Astrocyte of the hippocampus (primary cell): ENCODE results near the gene SH2D3C.
A peak's percentile ranks its signal among the peaks of the same experiment; 100 is the strongest.

ENCODE experiments used
- DNase-seq: peaks from one replicate; pipeline ENCODE4 v3.0.0; 2011; ENCODE audit warnings: low read depth, low spot score

The SH2D3C gene

DNA sequence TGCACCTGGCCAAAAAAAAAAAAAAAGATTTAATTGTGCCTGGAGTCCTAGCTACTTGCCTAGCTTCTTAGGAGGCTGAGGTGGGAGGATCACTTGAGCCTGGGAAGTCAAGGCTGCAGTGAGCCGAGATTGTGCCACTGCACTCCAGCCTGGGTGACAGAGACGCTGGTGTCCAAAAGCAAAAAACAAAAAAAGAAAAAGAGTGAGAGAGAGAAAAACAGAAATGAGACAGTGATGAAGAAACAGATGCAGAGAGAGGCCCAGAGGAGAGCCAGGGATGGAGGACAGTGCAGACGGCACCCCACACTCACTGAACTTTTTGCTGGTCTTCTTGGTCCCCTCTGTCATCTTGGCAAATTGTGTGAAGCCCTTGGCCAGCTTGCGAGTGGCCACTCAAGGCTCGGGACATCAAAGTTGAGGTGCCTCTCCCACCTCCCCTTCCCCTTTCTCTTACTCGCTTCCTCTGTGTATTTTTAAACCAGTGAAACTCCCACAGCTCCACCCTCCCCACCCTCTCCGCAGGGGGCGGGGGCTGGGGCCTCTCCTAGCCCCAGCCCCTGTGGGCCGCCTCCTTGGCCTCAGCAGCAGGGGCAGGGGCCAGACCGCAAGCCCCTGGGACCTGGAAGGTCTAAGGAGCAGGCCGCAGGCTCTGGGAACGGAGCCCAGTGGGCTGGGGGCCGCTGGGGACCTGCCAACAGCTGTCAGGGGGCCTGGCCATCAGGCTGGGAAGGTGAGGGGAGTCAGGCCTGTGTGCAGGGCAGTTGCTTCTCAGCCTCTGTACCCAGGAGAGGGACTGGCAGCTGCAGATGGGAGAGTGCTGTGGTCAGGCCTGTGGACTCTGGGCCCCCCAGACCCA, at the start of gene SH2D3C:
Gene SH2D3C (minus strand): TSS at position 387 of the 856 bp plus-strand sequence. CDS start 39 bp downstream, at position 348.
- DNase-seq: no peak

- DNase-seq: no peak
These were observed 47.9 kb upstream of the SH2D3C start for GRCh38 chr9:127826253-127826913.

GRCh38 chr9:127825319-127826051, 47.0 kb upstream of the SH2D3C start:
- DNase-seq: peak; percentile 49

GRCh38 chr9:127822108-127822507, 43.6 kb upstream of the SH2D3C start:
- DNase-seq: no peak

- DNase-seq: no peak
These were observed 40.1 kb upstream of the SH2D3C start for GRCh38 chr9:127818574-127818973.

DNA sequence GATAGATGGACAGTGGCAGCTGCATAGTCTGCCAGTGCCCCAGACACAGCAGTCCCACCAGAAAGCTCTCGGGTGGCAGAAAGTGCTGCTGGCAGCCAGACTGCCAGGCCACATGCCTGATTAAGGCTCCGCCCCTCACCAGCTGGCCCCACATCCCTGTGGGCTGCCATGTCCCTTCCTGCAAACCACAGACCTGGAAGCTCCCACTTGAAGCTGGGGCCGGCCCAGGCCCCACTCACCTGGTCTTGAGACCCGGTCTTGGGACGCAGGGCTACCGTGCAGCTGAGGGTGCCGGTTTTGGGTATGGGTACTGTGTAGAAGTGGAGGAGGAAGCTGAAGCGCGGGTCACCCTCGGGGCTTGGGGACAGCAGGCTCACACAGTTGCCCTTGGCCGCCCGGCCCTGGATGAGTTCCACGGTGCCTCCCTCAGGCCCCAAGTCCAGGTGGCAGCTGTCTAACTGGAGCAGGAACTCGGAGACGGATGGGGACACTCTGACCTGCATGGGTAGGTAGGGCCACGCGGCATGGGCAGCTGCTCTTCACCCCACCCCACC, 39.5 kb upstream of the SH2D3C start:
- DNase-seq: no peak

DNA sequence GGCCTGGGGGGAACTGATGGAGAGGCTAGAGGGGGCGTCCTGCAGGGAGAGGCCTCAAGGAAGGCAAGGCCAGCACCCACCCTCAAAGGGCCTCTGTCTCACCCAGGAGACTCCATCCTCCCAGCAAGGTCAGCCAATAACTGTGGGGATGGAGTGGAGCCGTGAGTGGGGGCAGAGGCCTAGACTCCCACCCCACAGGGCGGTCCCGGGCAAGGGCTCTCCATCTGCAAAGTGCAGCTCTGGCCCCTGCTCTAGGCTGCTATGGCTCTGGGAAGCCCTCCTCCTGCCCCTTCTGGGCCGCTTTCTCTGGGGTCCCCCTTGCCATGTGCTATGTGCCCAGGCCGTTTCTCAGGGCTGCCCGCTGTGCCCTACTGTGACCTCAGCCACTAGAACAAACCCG, 38.3 kb upstream of the SH2D3C start:
- DNase-seq: no peak

GRCh38 chr9:127816362-127816725, 37.9 kb upstream of the SH2D3C start:
- DNase-seq: no peak

GRCh38 chr9:127815512-127816361, 37.3 kb upstream of the SH2D3C start:
- no peak for DNase-seq

- DNase-seq: no peak
These were observed 36.4 kb upstream of the SH2D3C start for GRCh38 chr9:127814619-127815511.

DNA sequence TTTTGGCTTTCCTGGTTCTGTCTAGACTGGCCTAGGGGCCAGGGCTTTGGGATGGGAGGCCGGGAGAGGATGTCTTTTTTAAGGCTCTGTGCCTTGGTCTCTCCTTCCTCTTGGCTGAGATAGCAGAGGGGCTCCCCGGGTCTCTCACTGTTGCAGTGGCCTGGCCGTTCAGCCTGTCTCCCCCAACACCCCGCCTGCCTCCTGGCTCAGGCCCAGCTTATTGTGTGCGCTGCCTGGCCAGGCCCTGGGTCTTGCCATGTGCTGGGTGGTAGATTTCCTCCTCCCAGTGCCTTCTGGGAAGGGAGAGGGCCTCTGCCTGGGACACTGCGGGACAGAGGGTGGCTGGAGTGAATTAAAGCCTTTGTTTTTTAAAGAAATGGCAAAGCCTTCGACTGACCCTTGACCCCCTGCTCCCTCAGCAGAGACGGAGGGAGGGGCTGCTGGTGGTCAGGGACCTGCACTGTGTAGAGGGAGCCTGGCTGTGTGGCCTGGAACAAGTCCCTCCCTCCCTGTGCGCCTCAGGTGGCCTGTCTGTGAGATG, 35.3 kb upstream of the SH2D3C start:
- no peak for DNase-seq

GRCh38 chr9:127812936-127813675, 34.6 kb upstream of the SH2D3C start:
- no peak for DNase-seq

GRCh38 chr9:127812011-127812410, 33.5 kb upstream of the SH2D3C start:
- DNase-seq: no peak

DNA sequence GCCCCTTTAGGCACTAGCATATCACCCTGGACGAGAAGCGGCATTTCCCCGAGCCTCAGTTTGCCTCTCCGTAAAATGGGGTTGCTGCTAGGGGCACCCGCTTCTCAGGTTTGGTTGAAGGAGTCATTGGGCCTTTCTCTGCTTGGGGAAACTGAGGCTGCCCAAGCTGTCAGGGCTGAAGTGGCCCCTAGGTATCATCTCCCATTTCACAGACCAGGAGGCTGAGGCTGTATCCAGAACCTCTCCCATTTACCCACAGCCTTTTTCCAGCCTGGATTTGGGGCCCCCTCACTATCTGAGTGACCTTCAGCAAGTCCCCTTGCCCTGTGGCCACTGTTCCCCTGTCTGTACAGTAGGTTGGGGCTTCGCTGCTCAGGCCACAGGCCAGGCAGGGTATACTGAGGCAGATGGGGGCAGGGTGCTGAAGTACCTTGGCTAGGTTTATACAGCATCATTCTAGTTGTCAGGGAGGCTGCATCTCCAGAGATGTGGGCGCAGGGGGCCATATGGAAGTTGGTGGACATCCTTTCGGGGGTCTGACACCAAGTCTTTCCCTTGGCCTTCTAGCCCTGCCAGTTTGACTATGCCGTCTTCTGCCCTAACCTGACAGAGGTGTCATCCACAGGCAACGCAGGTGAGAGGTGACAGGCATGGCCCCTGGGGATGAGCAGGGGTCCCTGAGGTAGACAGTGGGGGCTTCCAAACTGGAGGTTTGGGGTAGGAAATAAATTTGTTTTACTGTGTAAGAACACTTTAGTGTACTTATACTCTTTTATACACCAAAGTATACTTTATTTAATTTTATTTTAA, 32.1 kb upstream of the SH2D3C start:
- DNase-seq: no peak

DNA sequence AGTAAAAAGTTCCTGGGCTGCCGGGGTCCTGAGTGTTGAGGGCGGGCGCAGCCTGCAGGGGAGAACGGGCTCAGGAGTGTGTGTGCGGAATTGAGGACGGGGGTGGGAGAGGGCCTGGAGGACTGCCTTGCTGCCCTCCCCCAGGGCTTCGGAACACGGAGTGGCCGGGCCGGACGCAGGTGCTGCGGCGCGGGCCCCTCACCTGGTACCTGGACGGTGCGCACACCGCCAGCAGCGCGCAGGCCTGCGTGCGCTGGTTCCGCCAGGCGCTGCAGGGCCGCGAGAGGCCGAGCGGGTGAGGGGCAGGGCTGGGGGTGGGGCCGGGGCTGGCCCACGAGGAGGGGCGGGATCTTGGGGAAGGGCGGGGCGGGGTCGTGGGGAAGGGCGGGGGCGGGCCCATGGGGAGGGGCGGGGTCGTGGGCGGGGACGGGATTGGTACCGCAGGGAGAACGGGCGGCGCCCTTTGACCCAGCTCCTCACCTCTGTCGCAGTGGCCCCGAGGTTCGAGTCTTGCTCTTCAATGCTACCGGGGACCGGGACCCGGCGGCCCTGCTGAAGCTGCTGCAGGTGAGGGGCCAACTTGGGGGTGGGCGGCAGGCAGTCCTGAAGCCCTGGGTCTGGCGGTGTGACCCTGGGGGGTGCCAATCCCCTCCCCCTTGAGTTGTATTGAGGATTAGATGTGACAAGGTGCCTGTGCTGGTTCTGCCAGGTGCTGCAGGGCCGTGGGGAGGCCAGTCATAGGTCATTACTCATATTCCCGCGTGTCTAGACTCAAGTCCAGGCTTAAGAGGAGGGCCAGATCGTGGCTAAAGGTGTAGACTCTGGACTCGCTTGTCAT, 31.3 kb upstream of the SH2D3C start:
- DNase-seq: peak; percentile 50

DNA sequence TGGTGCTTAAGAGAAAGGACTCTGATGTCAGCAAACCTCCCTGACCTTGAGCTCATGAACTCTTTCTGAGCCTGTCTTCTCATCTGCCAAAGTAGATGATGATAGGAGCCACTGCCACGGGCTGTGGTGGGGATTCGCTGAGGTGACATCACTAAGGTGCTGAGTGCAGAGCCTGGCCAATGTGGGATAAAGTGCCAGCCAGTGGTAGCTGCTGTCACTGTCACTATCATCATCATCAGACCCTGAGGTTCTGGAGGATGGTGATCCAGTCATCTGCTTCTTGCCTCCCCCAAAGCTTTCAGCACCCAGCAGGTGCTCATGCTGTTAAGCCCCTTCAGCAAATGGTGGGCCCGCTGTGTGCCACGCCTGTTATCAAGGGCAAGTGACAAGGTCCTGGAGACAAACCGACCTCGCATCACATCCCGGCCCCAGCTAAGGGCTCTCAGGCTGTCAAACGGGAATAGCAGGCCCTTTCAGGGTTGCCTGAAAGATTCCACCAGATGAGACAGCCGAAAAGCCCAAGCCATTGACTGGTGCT, 30.6 kb upstream of the SH2D3C start:
- DNase-seq: no peak

- DNase-seq: no peak
These were observed 30.0 kb upstream of the SH2D3C start for GRCh38 chr9:127808347-127809001.
